Measurements from ENCODE around the gene GPR39. TPM values are rescaled to one million over a fixed set of nuclear protein-coding genes. Genes with fewer than 3 reads are reported as not detected.

The GPR39 gene
- total RNA-seq, 1 experiment from 2014 or later: 20.9 TPM

GRCh38 chr2:132449868-132450267, 33.3 kb downstream of the GPR39 start:
- no peaks in the 10 kb centered on the region for H3K4me1 ChIP-seq (replicated peaks; ENCODE audit: insufficient read depth)
- H3K4me3 ChIP-seq: no peak overlapping the region
- CTCF ChIA-PET: interaction anchor here (0.6 kb wide), 1 partner anchor 101 kb away, joined by 3 read pairs; no protein-coding TSS in a partner anchor
- intact Hi-C loops (cut with micrococcal nuclease; ENCODE audit: unreplicated experiment): loop anchor here (2.0 kb wide), 1 partner anchor 181 kb away; no protein-coding TSS in a partner anchor
- no peak for DNase-seq
- no peak overlapping the region for H3K4me2 ChIP-seq
- no peaks in the 10 kb centered on the region for H3K9me2 ChIP-seq (ENCODE audit: insufficient read depth)
- no peak overlapping the region for H3K27ac ChIP-seq
- H3K79me2 ChIP-seq (ENCODE audit: low read depth): peaks cover 89% of the 10 kb centered on the region
- H3K36me3 ChIP-seq (ENCODE audit: low read depth): peaks cover 29% of the 10 kb centered on the region
- H3K9me3 ChIP-seq (ENCODE audit: insufficient read depth, low read depth): peaks cover 11% of the 10 kb centered on the region
- no peak overlapping the region for H2AFZ ChIP-seq
- H3F3A ChIP-seq (ENCODE audit: insufficient read depth, low read depth): no peaks in the 10 kb centered on the region
- no peaks in the 10 kb centered on the region for H3K27me3 ChIP-seq (ENCODE audit: insufficient read depth, low read depth)
- POLR2A ChIA-PET (ENCODE audit: unreplicated experiment): no interaction called here
- TF ChIP-seq EZH2 (IDR thresholded peaks at IDR 0.05; ENCODE audit: low read depth) (no peak), CTCF (conservative IDR thresholded peaks at IDR 0.05) (no peak)
- BruUV-seq (replicated peaks): no TSS peak
- no peaks in the 10 kb centered on the region for H4K20me1 ChIP-seq (ENCODE audit: insufficient read depth)

GRCh38 chr2:132460781-132461180, 44.2 kb downstream of the GPR39 start:
- Histone ChIP-seq H3K4me2 (no peak overlapping the region), H3K36me3 (ENCODE audit: low read depth) (peaks cover 47% of the 10 kb centered on the region), H3K79me2 (ENCODE audit: low read depth) (peaks cover 72% of the 10 kb centered on the region), H3K4me3 (no peak overlapping the region), H3K9me3 (ENCODE audit: insufficient read depth, low read depth) (peaks cover 36% of the 10 kb centered on the region), H2AFZ (no peak overlapping the region), H3K27me3 (ENCODE audit: insufficient read depth, low read depth) (no peaks in the 10 kb centered on the region), H4K20me1 (ENCODE audit: insufficient read depth) (no peaks in the 10 kb centered on the region), H3K9me2 (ENCODE audit: insufficient read depth) (no peaks in the 10 kb centered on the region), H3K27ac (no peak overlapping the region), H3K4me1 (replicated peaks; ENCODE audit: insufficient read depth) (no peaks in the 10 kb centered on the region), H3F3A (ENCODE audit: insufficient read depth, low read depth) (no peaks in the 10 kb centered on the region)
- TF ChIP-seq CTCF (conservative IDR thresholded peaks at IDR 0.05) (no peak), EZH2 (IDR thresholded peaks at IDR 0.05; ENCODE audit: low read depth) (no peak)
- DNase-seq: no peak
- intact Hi-C loops (cut with micrococcal nuclease; ENCODE audit: unreplicated experiment): no loop called here
- CTCF ChIA-PET: no interaction called here
- POLR2A ChIA-PET (ENCODE audit: unreplicated experiment): interaction anchor here (0.6 kb wide), 1 partner anchor 22 kb away, joined by 3 read pairs; no protein-coding TSS in a partner anchor
- no TSS peak for BruUV-seq (replicated peaks)

GRCh38 chr2:132462236-132462635, 45.6 kb downstream of the GPR39 start:
- no peaks in the 10 kb centered on the region for H4K20me1 ChIP-seq (ENCODE audit: insufficient read depth)
- H3K4me1 ChIP-seq (replicated peaks; ENCODE audit: insufficient read depth): no peaks in the 10 kb centered on the region
- peaks cover 56% of the 10 kb centered on the region for H3K36me3 ChIP-seq (ENCODE audit: low read depth)
- ChIA-PET POLR2A (ENCODE audit: unreplicated experiment) (no interaction called here), CTCF (no interaction called here)
- intact Hi-C loops (cut with micrococcal nuclease; ENCODE audit: unreplicated experiment): no loop called here
- H2AFZ ChIP-seq: no peak overlapping the region
- H3K27me3 ChIP-seq (ENCODE audit: insufficient read depth, low read depth): no peaks in the 10 kb centered on the region
- DNase-seq: no peak
- H3K27ac ChIP-seq: no peak overlapping the region
- H3K9me2 ChIP-seq (ENCODE audit: insufficient read depth): no peaks in the 10 kb centered on the region
- H3K4me3 ChIP-seq: no peak overlapping the region
- H3K9me3 ChIP-seq (ENCODE audit: insufficient read depth, low read depth): peaks cover 47% of the 10 kb centered on the region
- no peaks in the 10 kb centered on the region for H3F3A ChIP-seq (ENCODE audit: insufficient read depth, low read depth)
- no TSS peak for BruUV-seq (replicated peaks)
- no peak for TF ChIP-seq EZH2 (IDR thresholded peaks at IDR 0.05; ENCODE audit: low read depth)
- TF ChIP-seq CTCF (conservative IDR thresholded peaks at IDR 0.05): no peak
- no peak overlapping the region for H3K4me2 ChIP-seq
- H3K79me2 ChIP-seq (ENCODE audit: low read depth): peaks cover 63% of the 10 kb centered on the region
